ENCODE data around the gene NCEH1.

NCEH1 gene

GRCh38 chr3:172617976-172618375, 92.9 kb downstream of the NCEH1 start:
- in situ Hi-C loops (cut with MboI; ENCODE audit: low sequenced_read_pairs, unreplicated experiment) = no loop called here
- TF ChIP-seq, protein P1, sequence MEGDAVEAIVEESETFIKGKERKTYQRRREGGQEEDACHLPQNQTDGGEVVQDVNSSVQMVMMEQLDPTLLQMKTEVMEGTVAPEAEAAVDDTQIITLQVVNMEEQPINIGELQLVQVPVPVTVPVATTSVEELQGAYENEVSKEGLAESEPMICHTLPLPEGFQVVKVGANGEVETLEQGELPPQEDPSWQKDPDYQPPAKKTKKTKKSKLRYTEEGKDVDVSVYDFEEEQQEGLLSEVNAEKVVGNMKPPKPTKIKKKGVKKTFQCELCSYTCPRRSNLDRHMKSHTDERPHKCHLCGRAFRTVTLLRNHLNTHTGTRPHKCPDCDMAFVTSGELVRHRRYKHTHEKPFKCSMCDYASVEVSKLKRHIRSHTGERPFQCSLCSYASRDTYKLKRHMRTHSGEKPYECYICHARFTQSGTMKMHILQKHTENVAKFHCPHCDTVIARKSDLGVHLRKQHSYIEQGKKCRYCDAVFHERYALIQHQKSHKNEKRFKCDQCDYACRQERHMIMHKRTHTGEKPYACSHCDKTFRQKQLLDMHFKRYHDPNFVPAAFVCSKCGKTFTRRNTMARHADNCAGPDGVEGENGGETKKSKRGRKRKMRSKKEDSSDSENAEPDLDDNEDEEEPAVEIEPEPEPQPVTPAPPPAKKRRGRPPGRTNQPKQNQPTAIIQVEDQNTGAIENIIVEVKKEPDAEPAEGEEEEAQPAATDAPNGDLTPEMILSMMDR (IDR thresholded peaks at IDR 0.05; ENCODE audit: borderline replicate concordance, control extremely low read depth, extremely low read depth, insufficient read depth, missing control alignments) = no peak
- no peak for DNase-seq (ENCODE audit: low spot score)

- TF ChIP-seq, protein P1 (IDR thresholded peaks at IDR 0.05; ENCODE audit: borderline replicate concordance, control extremely low read depth, extremely low read depth, insufficient read depth, missing control alignments) = no peak
- in situ Hi-C loops (cut with MboI; ENCODE audit: low sequenced_read_pairs, unreplicated experiment) = no loop called here
- DNase-seq (ENCODE audit: low spot score) = no peak
Measured at GRCh38 chr3:172617013-172617706, 93.7 kb downstream of the NCEH1 start.

- in situ Hi-C loops (cut with MboI; ENCODE audit: low sequenced_read_pairs, unreplicated experiment) = no loop called here
- TF ChIP-seq, protein P1 (IDR thresholded peaks at IDR 0.05; ENCODE audit: borderline replicate concordance, control extremely low read depth, extremely low read depth, insufficient read depth, missing control alignments) = no peak
- DNase-seq (ENCODE audit: low spot score) = peak; percentile 62
Measured at GRCh38 chr3:172616031-172616461, 94.8 kb downstream of the NCEH1 start.

GRCh38 chr3:172615296-172615695, 95.6 kb downstream of the NCEH1 start:
- DNase-seq (ENCODE audit: low spot score) = no peak
- in situ Hi-C loops (cut with MboI; ENCODE audit: low sequenced_read_pairs, unreplicated experiment) = no loop called here

DNA sequence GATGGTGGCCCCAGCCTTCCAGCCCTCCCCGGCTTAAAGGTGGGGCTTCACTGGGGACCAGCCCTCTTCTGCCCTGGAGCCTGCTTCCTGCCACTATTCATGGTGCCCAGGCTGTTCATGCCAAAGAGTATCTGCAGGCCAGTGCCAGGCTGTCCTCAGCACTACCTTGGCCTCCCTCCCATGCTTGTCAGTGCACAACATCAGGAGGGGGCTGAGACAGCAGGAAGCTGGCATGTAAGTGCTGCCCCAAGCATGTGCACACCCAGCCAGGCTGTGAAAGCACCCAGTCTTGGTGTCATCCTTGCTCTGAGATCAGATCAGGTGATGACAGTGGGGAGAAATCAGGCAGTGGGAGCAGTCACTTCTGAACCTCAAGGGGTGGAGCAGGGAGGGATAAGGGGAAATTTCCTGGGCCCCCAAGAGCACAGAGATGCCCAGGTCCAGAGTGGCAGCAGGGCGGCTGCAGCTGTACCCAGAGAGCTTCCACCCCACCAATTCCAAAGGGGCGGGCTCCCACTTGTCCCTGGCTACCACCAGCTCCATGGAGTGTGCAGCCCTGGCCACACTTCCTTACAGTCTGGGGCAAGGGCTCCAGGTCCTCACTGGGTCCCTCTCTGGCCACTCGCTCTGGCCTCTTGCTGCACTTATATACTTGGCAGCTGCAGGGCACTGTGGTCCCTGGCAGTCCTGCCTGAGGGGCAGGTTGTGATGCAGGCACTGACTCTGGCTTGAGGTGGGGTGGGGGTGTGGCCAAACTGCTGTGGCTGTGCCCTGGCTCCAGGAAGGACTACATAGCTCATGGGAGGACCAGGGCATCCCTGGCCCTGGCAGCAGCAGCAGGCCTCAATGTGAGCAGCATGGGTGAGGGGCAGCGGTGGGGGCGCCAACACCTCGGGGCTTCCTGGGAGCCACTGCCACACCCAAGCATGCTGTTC, 96.3 kb downstream of the NCEH1 start:
- TF ChIP-seq, protein P1 (IDR thresholded peaks at IDR 0.05; ENCODE audit: borderline replicate concordance, control extremely low read depth, extremely low read depth, insufficient read depth, missing control alignments) = no peak
- DNase-seq (ENCODE audit: low spot score) = no peak
- in situ Hi-C loops (cut with MboI; ENCODE audit: low sequenced_read_pairs, unreplicated experiment) = no loop called here

More at GRCh38 chr3:172615296-172615695, 95.6 kb downstream of the NCEH1 start:
- TF ChIP-seq, protein P1 (IDR thresholded peaks at IDR 0.05; ENCODE audit: borderline replicate concordance, control extremely low read depth, extremely low read depth, insufficient read depth, missing control alignments) = no peak

GRCh38 chr3:172613845-172614244, 97.0 kb downstream of the NCEH1 start:
- TF ChIP-seq, protein P1 (IDR thresholded peaks at IDR 0.05; ENCODE audit: borderline replicate concordance, control extremely low read depth, extremely low read depth, insufficient read depth, missing control alignments) = no peak
- no peak for DNase-seq (ENCODE audit: low spot score)
- in situ Hi-C loops (cut with MboI; ENCODE audit: low sequenced_read_pairs, unreplicated experiment) = no loop called here

Data from GM13976 (cell line).